Stimulated activated CD4-positive, alpha-beta T cell treated with anti-CD3 and anti-CD28 coated beads, Interleukin-1b, Interleukin-23, amount 100 ng/mL, for 48 hours (primary cell): ENCODE data around the gene LRRC3C.
"Not testable (repeated sequence)": the region's sequence is repeated elsewhere in the genome, so short reads cannot be mapped to it uniquely, and the experiment has no call there.

Experiments used
- DNase-seq: peaks from one replicate; pipeline ENCODE4 v3.0.0-alpha.2; 2020

The LRRC3C gene

GRCh38 chr17:39927101-39927928 is at the start of gene LRRC3C, which contains the start of gene ORMDL3:
Gene LRRC3C (plus strand): TSS chr17:39927732. CDS start chr17:39941524, 13,792 bp downstream.
Gene ORMDL3 (minus strand): TSS chr17:39927601. CDS start chr17:39924203, 3,398 bp downstream.
- peak; percentile 92 for DNase-seq

DNA sequence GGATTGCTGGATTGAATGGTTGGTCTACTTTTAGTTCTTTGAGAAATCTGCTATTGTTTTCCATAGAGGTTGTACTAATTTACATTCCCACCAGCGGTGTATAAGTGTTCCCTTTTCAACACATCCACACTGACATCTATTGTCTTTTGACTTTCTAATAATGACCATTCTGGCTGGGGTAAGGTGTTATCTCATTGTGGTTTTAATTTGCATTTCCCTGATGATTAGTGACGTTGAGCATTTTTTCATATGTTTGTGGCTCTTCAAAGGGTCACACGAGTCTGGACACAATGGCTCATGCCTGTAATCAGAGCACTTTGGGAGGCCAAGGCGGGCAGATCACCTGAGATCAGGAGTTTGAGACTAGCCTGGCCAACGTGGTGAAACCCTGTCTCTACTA is 41.4 kb upstream of the LRRC3C start:
- not testable (repeated sequence) for DNase-seq

DNA sequence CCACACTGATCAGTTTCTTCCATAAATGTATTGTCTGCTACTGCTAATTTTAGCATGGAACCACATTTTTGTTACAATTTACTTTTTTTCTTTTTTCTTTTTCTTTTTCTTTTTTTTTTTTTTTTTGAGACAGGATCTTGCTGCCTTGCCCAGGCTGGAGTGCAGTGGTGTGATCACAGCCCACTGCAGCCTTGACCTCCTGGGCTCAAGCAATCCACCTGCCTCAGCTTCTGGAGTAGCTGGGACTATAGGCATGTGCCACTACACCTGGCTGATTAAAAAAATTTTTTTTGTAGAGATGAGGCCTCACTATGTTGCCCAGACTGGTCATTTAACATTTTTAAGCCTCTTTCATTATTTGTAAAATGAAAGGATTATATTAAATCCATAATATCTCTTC is 40.5 kb upstream of the LRRC3C start:
- no peak for DNase-seq

DNA sequence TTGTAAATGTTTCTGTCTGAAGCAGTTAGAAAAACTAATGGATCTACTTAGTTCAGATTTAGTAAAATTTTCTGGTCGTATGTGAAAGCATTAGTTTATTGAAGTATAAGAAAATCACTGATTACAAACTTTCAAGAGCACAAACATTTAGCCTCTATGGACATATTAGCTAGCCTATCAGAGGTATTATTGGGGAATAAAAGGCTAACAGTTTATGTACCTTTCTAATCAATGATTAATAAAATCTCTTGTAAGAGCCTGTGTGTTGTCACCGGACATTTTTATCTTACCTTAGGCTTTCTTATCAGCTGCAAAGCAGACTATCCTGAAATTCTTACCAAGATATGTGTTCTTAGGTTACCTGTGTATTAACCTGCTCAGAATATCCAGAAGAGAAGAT is 38.3 kb upstream of the LRRC3C start:
- DNase-seq: no peak

GRCh38 chr17:39894681-39895376 is 32.7 kb upstream of the LRRC3C start:
- no peak for DNase-seq

GRCh38 chr17:39898088-39898487 is 29.4 kb upstream of the LRRC3C start:
- no peak for DNase-seq

DNA sequence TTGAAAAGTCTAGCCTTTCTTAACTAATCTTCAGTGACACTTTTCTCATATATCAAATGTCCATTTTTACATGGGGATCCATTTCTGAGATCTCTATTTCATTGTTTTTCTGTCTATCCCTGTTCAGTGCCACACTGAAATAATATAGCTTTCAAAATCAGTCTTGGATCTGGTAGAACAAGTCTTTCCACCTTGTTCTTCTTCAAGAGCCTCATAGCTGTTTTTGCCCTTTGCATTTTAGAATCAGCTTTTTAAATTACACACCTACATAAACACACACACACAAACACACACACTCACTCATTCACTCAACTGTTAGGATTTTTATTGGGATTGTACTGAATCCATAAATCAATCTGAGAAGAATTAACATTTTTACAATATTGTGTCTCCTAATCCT is 28.3 kb upstream of the LRRC3C start:
- DNase-seq: no peak

GRCh38 chr17:39902027-39902426 is 25.5 kb upstream of the LRRC3C start:
- not testable (repeated sequence) for DNase-seq

DNA sequence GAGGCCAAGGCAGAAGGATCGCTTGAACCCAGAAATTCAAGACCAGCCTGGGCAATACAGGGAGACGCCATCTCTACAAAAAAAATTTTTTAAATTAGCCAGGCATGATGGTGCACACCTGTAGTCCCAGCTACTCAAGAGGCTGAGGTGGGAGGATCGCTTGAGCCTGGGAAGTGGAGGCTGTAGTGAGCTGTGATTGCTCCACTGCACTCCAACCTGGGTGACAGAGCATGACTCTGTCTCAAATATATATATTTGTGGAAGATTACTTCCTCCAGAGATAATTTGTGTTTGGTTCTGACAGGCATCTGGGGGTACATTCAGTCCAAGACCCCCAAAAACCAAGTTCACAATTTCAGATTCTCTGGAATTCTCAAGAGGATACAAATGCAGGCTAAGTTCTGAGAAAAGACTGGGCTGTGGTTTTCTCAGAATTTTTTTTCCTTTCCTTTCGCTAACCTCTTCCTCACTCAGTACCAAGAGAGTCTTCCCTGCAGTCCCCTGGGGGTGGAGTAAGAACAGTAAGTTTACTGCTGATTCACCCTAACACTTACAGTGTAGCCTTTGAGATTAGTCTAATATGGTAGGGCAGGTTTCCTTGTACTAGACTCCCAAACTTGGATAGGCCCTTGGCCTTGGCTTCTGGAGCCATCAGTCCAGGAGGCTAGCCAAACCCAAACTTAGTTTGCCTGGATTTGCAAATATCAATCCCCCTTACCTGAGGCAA is 24.2 kb upstream of the LRRC3C start:
- no peak for DNase-seq

DNA sequence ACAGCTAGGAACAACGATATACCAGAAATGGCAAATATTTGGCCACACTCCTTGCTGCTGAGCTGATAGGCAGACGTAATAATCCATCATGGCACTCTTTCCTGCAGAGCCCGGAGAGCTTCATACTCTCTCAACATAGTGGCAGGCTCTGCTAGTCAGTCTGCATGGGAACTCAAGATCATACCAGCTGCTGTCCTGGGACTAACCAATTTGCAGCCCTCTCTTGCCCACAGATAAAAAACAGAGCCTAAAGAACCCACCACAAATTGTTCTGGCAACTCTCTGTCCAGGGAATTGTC is 22.6 kb upstream of the LRRC3C start:
- no peak for DNase-seq

DNA sequence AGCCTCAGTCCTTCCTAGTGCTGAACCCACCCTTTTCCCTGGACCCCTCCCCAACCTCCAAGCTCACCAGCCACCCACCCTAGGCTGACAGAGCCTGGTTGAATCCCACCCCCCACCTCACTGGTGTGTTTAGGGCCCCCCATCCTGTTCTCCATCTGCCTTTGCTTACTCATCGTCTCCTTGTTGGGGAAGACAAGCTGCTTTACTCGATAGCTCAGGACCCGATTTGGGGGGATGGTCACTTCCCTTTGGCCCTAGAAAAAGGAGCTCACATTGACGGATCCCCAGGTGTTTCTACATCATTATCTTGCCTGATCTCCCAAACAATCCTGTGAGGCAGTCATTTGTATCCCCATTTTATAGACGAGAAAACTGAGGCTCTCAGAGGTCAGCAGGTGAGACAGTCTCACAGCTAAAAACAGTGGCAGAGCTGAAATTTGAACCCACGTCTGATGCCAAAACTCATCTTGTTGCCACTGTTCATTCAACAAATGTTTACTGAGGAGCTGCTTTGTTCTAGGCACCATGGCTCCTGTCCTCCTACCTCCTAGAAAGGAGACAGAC is 18.7 kb upstream of the LRRC3C start:
- no peak for DNase-seq

GRCh38 chr17:39913989-39914388 is 13.5 kb upstream of the LRRC3C start:
- no peak for DNase-seq

DNA sequence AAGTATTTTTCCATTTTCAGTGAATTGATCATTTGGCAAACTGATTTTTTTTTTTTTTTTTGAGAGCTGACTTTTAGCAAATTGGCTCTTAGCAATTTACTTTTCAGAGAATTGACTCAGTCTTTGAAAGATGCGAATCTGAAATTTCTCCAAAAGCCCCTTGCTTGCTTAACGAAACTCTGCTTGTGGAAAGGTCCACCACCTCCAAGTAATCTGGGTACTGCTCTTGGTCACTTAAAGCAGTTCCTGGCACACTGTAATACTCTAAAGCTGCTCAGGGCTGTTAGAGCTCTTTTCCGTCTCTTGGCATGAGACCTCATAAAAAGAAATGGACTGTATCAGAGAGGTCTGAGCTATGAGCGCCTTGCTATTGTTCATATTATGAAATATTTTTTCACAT is 12.0 kb upstream of the LRRC3C start:
- DNase-seq: no peak

DNA sequence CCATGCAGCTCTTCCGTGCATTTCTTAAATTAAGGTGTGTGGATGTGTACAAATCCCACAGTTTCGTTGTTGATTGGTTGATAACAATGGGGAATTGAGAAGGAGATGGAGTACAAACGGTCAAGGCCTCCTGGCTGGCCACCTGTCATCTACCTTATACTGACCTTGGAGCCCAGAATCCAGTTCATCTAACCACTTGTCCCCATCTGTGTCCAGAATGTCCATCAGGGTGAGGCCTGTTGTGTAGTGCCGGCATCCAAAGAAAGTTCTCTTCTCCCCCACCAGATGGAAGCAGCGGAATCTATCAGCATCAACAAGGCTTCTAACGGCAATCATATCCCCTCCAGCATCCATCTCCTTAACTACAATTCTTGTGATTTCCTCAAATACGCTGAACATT is 10.6 kb upstream of the LRRC3C start:
- DNase-seq: no peak

- no peak for DNase-seq
Observed at GRCh38 chr17:39919087-39919683, 8.3 kb upstream of the LRRC3C start.

DNA sequence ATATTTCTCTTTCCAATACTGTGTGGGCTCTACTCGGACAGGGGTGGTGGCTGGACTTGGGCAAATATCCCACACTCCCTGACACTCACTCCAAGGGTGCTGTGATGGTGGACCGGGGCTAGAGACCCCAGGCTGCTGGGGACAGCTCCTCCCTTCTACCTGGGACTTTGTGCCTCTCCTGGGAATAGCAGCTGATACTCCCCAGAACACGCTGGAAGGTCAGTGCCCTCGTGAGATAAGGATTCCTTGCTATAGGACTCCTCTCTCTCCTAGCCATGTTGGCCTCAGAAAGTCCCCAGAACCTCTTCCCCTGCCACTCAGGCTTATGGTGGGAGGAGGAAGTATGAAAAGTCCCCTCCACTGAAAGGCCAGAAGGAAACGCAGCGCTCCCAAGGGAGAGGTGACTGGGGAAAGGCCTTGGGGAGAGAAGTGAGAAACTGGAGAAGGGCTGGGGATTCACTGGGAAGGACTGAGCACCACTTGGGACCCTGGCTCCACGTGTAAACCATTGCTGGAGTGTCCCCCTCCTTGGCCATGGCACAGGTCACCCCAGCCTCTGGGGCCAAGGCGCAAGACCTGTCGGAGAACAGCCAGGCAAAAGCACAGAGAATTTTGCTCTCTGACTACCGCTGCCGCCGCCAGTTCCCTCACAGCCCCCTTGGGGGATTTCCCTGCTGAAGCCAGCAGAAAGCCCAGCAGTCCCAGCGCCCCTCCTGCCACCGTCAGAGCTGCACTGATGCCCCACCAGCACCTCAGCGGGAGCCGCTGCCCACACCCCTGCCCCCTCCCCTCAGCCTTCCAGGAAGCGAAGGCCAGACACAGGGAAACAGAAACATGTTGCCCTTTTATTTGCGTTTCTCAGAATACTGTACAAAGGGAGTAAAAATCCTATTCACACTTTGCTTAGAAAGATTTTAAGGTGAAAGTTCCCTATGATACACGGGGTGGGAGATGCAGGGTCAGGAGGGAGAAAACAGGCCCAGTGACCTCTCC is 7.0 kb upstream of the LRRC3C start:
- DNase-seq: peak; percentile 62

GRCh38 chr17:39921323-39921722 is 6.2 kb upstream of the LRRC3C start:
- DNase-seq: peak; percentile 27

- no peak for DNase-seq
Observed at GRCh38 chr17:39922006-39922405, 5.5 kb upstream of the LRRC3C start.

DNA sequence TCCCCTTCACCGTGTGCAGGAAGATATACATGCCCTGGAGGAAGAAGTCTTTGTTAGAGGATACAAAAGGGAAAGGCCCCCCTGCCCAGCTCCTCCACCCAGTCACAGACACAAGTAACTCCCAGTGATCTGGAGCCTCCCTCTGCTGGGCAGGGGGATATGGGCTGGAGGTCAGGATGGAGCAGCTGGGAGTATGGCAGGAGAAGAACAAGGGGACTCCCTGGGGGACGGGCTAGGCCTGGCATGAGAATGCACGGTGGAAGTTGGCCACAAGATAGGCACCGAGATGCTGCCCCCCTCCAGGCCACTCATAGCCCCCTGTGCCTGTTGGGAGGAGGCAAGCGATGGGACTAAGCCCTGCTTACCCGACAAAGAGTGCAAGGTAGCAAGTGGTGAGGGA is 4.3 kb upstream of the LRRC3C start:
- DNase-seq: no peak

GRCh38 chr17:39923836-39924690 is 3.5 kb upstream of the LRRC3C start:
- DNase-seq: no peak

GRCh38 chr17:39924691-39925055 is 2.9 kb upstream of the LRRC3C start:
- no peak for DNase-seq
